HUES64 (cell line): ENCODE measurements around the gene ANKUB1.

ENCODE experiments used
- H3K27ac ChIP-seq: 2 replicates; pipeline ENCODE4 v1.7.0; 2013; ENCODE audit warnings: low read depth, low read length, inconsistent platforms
- H3K27me3 ChIP-seq: 2 replicates; pipeline ENCODE4 v1.6.1; 2013; ENCODE audit warnings: mild to moderate bottlenecking, low read length; ENCODE audit not compliant: insufficient read depth
- H3K36me3 ChIP-seq: 2 replicates; pipeline ENCODE4 v1.6.1; 2013; ENCODE audit warnings: mild to moderate bottlenecking, low read length; ENCODE audit not compliant: insufficient read depth
- H3K4me1 ChIP-seq: 2 replicates; pipeline ENCODE4 v1.6.1; 2013; ENCODE audit warnings: mild to moderate bottlenecking, low read length, moderate library complexity; ENCODE audit not compliant: insufficient read depth
- H3K4me3 ChIP-seq: 2 replicates; pipeline ENCODE4 v1.5.1; 2013; ENCODE audit warnings: mild to moderate bottlenecking, low read length, moderate library complexity
- H3K9ac ChIP-seq: 2 replicates; pipeline ENCODE4 v1.6.1; 2013; ENCODE audit warnings: mild to moderate bottlenecking, low read depth, low read length
- H3K9me3 ChIP-seq: 2 replicates; pipeline ENCODE4 v1.6.1; 2013; ENCODE audit warnings: low read depth, low read length; ENCODE audit not compliant: insufficient read depth
- WGBS: fragments of 150-250, 120-280 bp; methylation state at CpG from one replicate; pipeline ENCODE4 v1.1.7; 2013; ENCODE audit warnings: missing lambda C conversion rate; 5-methylcytosine and 5-hydroxymethylcytosine counted together

ANKUB1 gene

DNA sequence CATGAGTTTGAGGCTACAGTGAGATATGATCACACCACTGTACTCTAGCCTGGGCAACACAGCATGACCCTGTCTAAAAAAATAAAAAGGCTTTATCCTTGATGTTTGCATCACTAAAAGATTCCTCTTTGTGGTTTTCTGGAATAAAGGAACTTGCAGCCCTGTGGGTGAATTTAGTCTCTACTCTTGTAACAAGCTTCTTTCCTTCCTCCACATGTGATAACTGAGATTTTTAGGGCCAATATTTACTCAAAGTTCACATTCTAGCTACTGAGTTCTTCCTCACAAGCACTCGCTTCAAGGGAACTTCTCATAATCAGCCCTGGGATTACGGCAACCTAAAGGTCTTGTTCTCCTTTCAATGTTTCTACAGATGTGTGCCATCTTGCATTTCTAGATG lies 64.7 kb downstream of the ANKUB1 start:
- H3K27ac ChIP-seq: no peak overlapping the region
- WGBS: 92% methylated on average over 2 of the region's 2 CpGs
- no peaks in the 10 kb centered on the region for H3K4me1 ChIP-seq
- H3K9ac ChIP-seq: no peak overlapping the region
- no peaks in the 10 kb centered on the region for H3K36me3 ChIP-seq
- H3K4me3 ChIP-seq: no peak overlapping the region
- H3K9me3 ChIP-seq: no peaks in the 10 kb centered on the region
- H3K27me3 ChIP-seq: no peaks in the 10 kb centered on the region

DNA sequence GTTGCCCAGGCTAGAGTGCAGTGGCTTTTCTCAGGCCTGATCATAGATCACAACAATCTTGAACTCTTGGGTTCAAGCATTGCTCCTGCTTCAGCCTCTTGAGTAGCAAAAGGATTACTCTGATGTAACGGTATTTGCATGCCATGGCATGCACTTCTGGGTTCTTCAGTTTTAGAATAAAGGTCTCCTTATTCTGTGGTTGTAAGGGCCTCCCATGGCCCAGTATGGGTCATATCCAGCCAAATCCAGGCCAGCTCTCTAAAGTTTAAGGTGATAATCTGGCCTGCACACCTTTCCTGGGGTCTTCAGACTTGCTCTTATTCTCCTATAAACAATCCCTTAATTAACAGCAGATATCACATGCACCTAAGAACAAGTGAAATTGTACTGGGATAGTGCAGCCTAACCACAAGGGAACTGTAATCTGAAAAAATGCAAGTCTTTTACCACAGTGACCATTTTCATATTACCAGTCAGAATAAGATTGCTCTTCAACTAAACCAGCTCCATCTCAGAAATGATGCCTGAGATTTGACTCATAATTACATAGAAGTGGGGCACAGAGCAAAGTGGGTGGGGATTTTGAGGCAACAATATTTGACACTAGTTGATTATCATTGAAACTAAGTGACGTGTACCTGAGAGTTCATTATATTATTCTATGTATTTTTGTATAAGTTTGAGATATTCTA lies 65.5 kb downstream of the ANKUB1 start:
- Histone ChIP-seq H3K4me1 (no peaks in the 10 kb centered on the region), H3K9ac (no peak overlapping the region)
- WGBS: 94% methylated on average over 1 of the region's 2 CpGs

DNA sequence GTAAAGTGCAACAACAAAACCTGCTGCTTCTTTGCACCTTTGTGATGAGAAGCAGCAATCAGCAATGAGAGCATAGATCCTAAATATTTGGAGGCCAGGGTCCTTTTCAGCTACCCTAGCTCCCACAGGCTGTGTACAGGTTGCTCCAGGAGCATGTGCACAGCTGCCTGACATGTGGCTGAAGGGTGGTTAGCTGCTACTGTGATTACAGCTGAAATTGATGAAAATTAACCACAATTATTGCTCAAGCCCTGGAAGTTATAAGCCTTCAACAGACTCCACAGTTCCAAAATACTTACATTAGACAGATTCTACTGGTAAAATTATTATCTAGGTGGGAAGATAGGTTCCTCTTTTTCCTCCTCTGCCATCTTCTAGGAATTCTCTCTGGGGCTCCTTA lies 68.6 kb downstream of the ANKUB1 start:
- peaks cover 19% of the 10 kb centered on the region for H3K9me3 ChIP-seq
- H3K36me3 ChIP-seq: no peaks in the 10 kb centered on the region
- no peaks in the 10 kb centered on the region for H3K27me3 ChIP-seq
- no peak overlapping the region for H3K9ac ChIP-seq
- H3K4me3 ChIP-seq: no peak overlapping the region
- no peaks in the 10 kb centered on the region for H3K4me1 ChIP-seq
- no peak overlapping the region for H3K27ac ChIP-seq

More for the DNA sequence above, 65.5 kb downstream of the ANKUB1 start:
- H3K9me3 ChIP-seq: 0 out of 2 replicates have a peak, but pooled peaks cover under 1% of the 10 kb centered on the region
- H3K27ac ChIP-seq: no peak overlapping the region
- no peaks in the 10 kb centered on the region for H3K27me3 ChIP-seq
- no peaks in the 10 kb centered on the region for H3K36me3 ChIP-seq
- H3K4me3 ChIP-seq: no peak overlapping the region

- Histone ChIP-seq H3K36me3 (no peaks in the 10 kb centered on the region), H3K9me3 (peaks cover 19% of the 10 kb centered on the region), H3K27me3 (no peaks in the 10 kb centered on the region), H3K4me3 (no peak overlapping the region), H3K4me1 (peaks cover 4% of the 10 kb centered on the region), H3K27ac (no peak overlapping the region), H3K9ac (no peak overlapping the region)
- 94% methylated on average over 2 of the region's 2 CpGs for WGBS
Observed at GRCh38 chr3:149720918-149721317, 71.4 kb downstream of the ANKUB1 start.

- no peak overlapping the region for H3K27ac ChIP-seq
- 55% methylated on average over 2 of the region's 2 CpGs for WGBS
- peaks cover 4% of the 10 kb centered on the region for H3K4me1 ChIP-seq
- no peak overlapping the region for H3K4me3 ChIP-seq
- H3K9me3 ChIP-seq: peaks cover 19% of the 10 kb centered on the region
- no peaks in the 10 kb centered on the region for H3K27me3 ChIP-seq
- no peak overlapping the region for H3K9ac ChIP-seq
- H3K36me3 ChIP-seq: no peaks in the 10 kb centered on the region
Observed at GRCh38 chr3:149717391-149718056, 74.8 kb downstream of the ANKUB1 start.

DNA sequence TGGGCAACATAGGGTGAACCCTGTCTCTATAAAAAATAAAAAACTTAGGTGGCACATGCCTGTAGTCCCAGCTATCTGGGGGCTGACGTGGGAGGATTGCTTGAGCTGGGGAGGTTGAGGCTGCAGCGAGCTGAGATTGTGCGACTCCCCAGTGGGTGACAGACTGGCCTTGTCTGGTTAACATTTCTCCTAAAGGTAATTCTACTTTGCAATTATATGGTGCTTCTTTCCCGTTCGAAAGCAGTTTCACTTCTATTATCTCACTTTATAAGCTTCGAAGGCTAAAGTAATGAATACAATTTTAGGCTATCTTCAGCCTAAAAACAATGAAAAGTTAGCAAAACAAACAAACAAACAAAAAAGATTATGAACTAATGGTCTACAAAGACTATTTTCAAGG lies 75.4 kb downstream of the ANKUB1 start:
- no peaks in the 10 kb centered on the region for H3K36me3 ChIP-seq
- no peaks in the 10 kb centered on the region for H3K27me3 ChIP-seq
- H3K9ac ChIP-seq: no peak overlapping the region
- H3K4me3 ChIP-seq: no peak overlapping the region
- H3K4me1 ChIP-seq: peaks cover 4% of the 10 kb centered on the region
- WGBS: 88% methylated on average over 6 of the region's 6 CpGs
- H3K27ac ChIP-seq: no peak overlapping the region
- H3K9me3 ChIP-seq: peaks cover 19% of the 10 kb centered on the region

DNA sequence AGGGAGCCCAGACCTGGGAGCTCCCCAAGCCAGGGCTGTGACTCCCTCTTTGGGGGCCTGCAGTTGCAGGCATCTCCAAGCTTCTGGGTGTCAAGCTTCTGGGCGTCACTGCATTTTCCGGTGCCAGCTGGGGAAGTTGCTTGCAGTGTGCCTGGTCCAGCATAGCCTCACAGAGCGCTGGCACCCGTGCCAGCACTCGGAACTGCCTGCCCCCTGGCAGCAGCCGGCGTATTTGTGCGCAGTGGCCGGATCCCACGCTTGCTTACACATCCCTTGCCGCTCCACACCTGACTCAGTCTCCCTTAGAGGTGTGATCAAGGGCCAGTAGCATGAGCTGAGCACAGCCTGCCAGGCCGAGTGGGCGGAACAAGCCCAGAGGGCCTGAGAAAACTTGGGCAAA lies 77.1 kb downstream of the ANKUB1 start:
- no peak overlapping the region for H3K4me3 ChIP-seq
- WGBS: 96% methylated on average over 13 of the region's 13 CpGs

GRCh38 chr3:149713730-149714654 lies 78.4 kb downstream of the ANKUB1 start:
- no peak overlapping the region for H3K9ac ChIP-seq
- no peaks in the 10 kb centered on the region for H3K9me3 ChIP-seq
- H3K4me3 ChIP-seq: no peak overlapping the region
- no peak overlapping the region for H3K27ac ChIP-seq
- no peaks in the 10 kb centered on the region for H3K27me3 ChIP-seq
- WGBS: 94% methylated on average over 38 of the region's 38 CpGs
- H3K4me1 ChIP-seq: peaks cover 4% of the 10 kb centered on the region
- H3K36me3 ChIP-seq: no peaks in the 10 kb centered on the region

More for the DNA sequence above, 77.1 kb downstream of the ANKUB1 start:
- Histone ChIP-seq H3K27ac (no peak overlapping the region), H3K36me3 (no peaks in the 10 kb centered on the region), H3K9ac (no peak overlapping the region), H3K4me1 (peaks cover 4% of the 10 kb centered on the region), H3K9me3 (peaks cover 3% of the 10 kb centered on the region), H3K27me3 (no peaks in the 10 kb centered on the region)
